Measurements from ENCODE around the gene GPR65. TPM values are rescaled to one million over a fixed set of nuclear protein-coding genes. Genes with fewer than 3 reads are reported as not detected.

Gene GPR65
- total and polyA plus RNA-seq, 3 donors from 2014 or later = 0.08 to 0.96 (median 0.31) TPM

GRCh38 chr14:88039197-88039596 lies 34.3 kb downstream of the GPR65 start:
- Histone ChIP-seq H3K27me3 (no peaks in the 10 kb centered on the region), H3K36me3 (ENCODE audit: low read depth, missing control alignments) (no peaks in the 10 kb centered on the region), H3K27ac (no peak overlapping the region), H3K4me1 (no peaks in the 10 kb centered on the region), H3K9me3 (no peaks in the 10 kb centered on the region), H3K4me3 (no peak overlapping the region)
- DNase-seq = no peak
- TF ChIP-seq CTCF (IDR thresholded peaks at IDR 0.05) = no peak
- TF ChIP-seq POLR2A (IDR thresholded peaks at IDR 0.05) = no peak
- WGBS, 2 donors = 78 to 86% methylated on average over 3 of the region's 3 CpGs
- intact Hi-C loops (cut with DNase I; ENCODE audit: low total_unique reads) = no loop called here

DNA sequence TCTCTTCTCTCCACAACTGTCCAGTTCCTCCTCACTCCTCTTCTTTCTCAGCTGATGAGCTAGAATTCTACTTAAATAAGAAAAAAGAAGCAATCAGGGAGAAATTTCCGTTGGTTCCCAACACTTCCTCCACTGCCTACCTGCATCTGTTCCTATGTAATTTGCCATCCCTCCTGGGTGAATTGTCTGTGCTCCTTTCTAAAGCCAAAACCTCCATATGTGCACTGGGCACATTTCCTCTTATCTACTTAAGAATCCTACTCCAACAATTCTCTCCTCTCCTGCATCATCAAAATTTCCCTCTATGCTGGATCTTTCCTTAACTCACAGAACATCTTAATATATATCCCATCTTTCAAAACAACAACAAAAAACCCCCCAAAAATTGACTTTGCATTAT lies 35.2 kb downstream of the GPR65 start:
- no peak overlapping the region for H3K4me3 ChIP-seq
- H3K27ac ChIP-seq = no peak overlapping the region
- TF ChIP-seq POLR2A (IDR thresholded peaks at IDR 0.05) (no peak), CTCF (IDR thresholded peaks at IDR 0.05) (no peak)
- no peaks in the 10 kb centered on the region for H3K27me3 ChIP-seq
- no peaks in the 10 kb centered on the region for H3K4me1 ChIP-seq
- no peaks in the 10 kb centered on the region for H3K36me3 ChIP-seq (ENCODE audit: low read depth, missing control alignments)
- DNase-seq = no peak
- 71 to 84% methylated on average over 1 of the region's 1 CpG for WGBS, 2 donors
- intact Hi-C loops (cut with DNase I; ENCODE audit: low total_unique reads) = no loop called here
- no peaks in the 10 kb centered on the region for H3K9me3 ChIP-seq

GRCh38 chr14:88043529-88044443 lies 38.9 kb downstream of the GPR65 start:
- Histone ChIP-seq H3K27ac (no peak overlapping the region), H3K4me3 (no peak overlapping the region), H3K4me1 (no peaks in the 10 kb centered on the region), H3K9me3 (no peaks in the 10 kb centered on the region), H3K36me3 (ENCODE audit: low read depth, missing control alignments) (no peaks in the 10 kb centered on the region), H3K27me3 (no peaks in the 10 kb centered on the region)
- DNase-seq = no peak
- intact Hi-C loops (cut with DNase I; ENCODE audit: low total_unique reads) = no loop called here
- TF ChIP-seq POLR2A (IDR thresholded peaks at IDR 0.05) = no peak
- no peak for TF ChIP-seq CTCF (IDR thresholded peaks at IDR 0.05)
- 73 to 83% methylated on average over 4 of the region's 4 CpGs for WGBS, 2 donors

- no peaks in the 10 kb centered on the region for H3K9me3 ChIP-seq
- no peak overlapping the region for H3K4me3 ChIP-seq
- H3K27ac ChIP-seq = no peak overlapping the region
- H3K27me3 ChIP-seq = no peaks in the 10 kb centered on the region
- no peaks in the 10 kb centered on the region for H3K36me3 ChIP-seq (ENCODE audit: low read depth, missing control alignments)
- no peak for DNase-seq
- WGBS, 2 donors = 46 to 47% methylated on average over 1 of the region's 1 CpG
- no peaks in the 10 kb centered on the region for H3K4me1 ChIP-seq
- TF ChIP-seq POLR2A (IDR thresholded peaks at IDR 0.05) (no peak), CTCF (IDR thresholded peaks at IDR 0.05) (no peak)
- intact Hi-C loops (cut with DNase I; ENCODE audit: low total_unique reads) = no loop called here
These were observed 39.5 kb downstream of the GPR65 start for GRCh38 chr14:88044444-88044758.
